Spleen (tissue), 7 donors: Measurements from ENCODE around the gene TIFAB.

Source experiments
- POLR2A ChIP-seq, 3 donors: fragments of 450-650 bp; IDR thresholded peaks; one replicate each; pipeline ENCODE4 v1.5.1; 2017; ENCODE audit warnings: antibody characterized with exemption in 3 of 3, mild to moderate bottlenecking in 1 of 3
- POLR2AphosphoS5 ChIP-seq, 3 donors: sonication (generic); formaldehyde crosslinking; IDR thresholded peaks; one replicate each; pipeline ENCODE4 v1.5.1; 2017; ENCODE audit warnings: antibody characterized with exemption in 3 of 3
- TF ChIP-seq, protein P1 (sequence below), 11 experiments: fragments of 200-600 bp in 7 of 11; fragments of 450-650 bp in 4 of 11; sonication (generic) in 4 of 11; IDR thresholded peaks in 8 of 11; conservative IDR thresholded peaks in 3 of 11; 1 replicate in 7 of 11; 2 replicates in 4 of 11; pipeline versions ENCODE4 v1.4.0 to v1.8.0; 2016 to 2021; ENCODE audit warnings: antibody characterized with exemption in 11 of 11, inconsistent platforms in 4 of 11, mild to moderate bottlenecking in 1 of 11
- donor health status: DM: no; HTN: no; CAD: no; lungs with moderate emphysema.
- donor health status: DM: no; HTN: no; CAD: no.
- donor health status: DM: no; HTN: no; CAD: no.

DNA sequence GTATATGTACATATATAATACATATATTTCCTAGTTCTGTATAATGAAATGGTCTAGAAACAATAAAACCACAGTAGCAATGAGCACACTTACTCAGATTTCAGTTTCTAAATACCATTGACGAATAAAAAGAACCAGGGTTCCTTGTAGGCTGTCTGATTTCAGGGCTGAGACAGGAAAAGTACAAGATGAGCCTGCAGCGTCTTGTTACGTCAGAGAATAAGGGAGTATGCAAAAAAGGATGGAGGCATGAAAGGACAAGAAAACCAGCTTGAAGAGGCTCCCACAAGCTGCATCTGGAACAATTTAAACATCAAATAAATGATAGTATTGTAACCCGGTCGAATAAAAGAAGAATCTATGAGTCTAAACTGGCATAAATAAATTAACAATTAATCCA, 17.8 kb upstream of the TIFAB start:
- TF ChIP-seq, protein P1, sequence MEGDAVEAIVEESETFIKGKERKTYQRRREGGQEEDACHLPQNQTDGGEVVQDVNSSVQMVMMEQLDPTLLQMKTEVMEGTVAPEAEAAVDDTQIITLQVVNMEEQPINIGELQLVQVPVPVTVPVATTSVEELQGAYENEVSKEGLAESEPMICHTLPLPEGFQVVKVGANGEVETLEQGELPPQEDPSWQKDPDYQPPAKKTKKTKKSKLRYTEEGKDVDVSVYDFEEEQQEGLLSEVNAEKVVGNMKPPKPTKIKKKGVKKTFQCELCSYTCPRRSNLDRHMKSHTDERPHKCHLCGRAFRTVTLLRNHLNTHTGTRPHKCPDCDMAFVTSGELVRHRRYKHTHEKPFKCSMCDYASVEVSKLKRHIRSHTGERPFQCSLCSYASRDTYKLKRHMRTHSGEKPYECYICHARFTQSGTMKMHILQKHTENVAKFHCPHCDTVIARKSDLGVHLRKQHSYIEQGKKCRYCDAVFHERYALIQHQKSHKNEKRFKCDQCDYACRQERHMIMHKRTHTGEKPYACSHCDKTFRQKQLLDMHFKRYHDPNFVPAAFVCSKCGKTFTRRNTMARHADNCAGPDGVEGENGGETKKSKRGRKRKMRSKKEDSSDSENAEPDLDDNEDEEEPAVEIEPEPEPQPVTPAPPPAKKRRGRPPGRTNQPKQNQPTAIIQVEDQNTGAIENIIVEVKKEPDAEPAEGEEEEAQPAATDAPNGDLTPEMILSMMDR (IDR thresholded peaks at IDR 0.05 in 8 of 11, conservative IDR thresholded peaks at IDR 0.05 in 3 of 11), result no peak
- TF ChIP-seq POLR2A (IDR thresholded peaks at IDR 0.05), result no peak
- TF ChIP-seq POLR2AphosphoS5 (IDR thresholded peaks at IDR 0.05), result no peak
